Measurements from ENCODE around the gene GINM1.

The GINM1 gene

GRCh38 chr6:149565527-149566409, at the start of gene GINM1:
GINM1 (plus strand) TSS chr6:149566375; CDS start chr6:149566415, 40 bp downstream.
- peak; percentile 89 to 96 (median 92) for DNase-seq

- DNase-seq = no peak
Observed at GRCh38 chr6:149529650-149530049, 36.5 kb upstream of the GINM1 start.

GRCh38 chr6:149534742-149535141, 31.4 kb upstream of the GINM1 start:
- no peak for DNase-seq

GRCh38 chr6:149541139-149541538, 25.0 kb upstream of the GINM1 start:
- no peak for DNase-seq

GRCh38 chr6:149544646-149545257, 21.4 kb upstream of the GINM1 start:
- no peak for DNase-seq

- peak; percentile 51 to 83 (median 74) for DNase-seq
Observed at GRCh38 chr6:149545258-149545753, 20.9 kb upstream of the GINM1 start.

GRCh38 chr6:149545754-149546471, 20.3 kb upstream of the GINM1 start, which contains the start of gene PPIL4:
PPIL4 (minus strand) TSS chr6:149546043; CDS start chr6:149546005, 38 bp downstream.
- peak; percentile 92 to 98 (median 94) for DNase-seq

- no peak for DNase-seq
Observed at GRCh38 chr6:149551920-149552319, 14.3 kb upstream of the GINM1 start.

GRCh38 chr6:149558029-149558428, 8.1 kb upstream of the GINM1 start:
- DNase-seq = no peak

GRCh38 chr6:149559389-149559788, 6.8 kb upstream of the GINM1 start:
- DNase-seq = no peak

GRCh38 chr6:149560736-149561135, 5.4 kb upstream of the GINM1 start:
- DNase-seq = no peak

- DNase-seq = no peak
Observed at GRCh38 chr6:149563203-149563927, 2.8 kb upstream of the GINM1 start.

GRCh38 chr6:149563928-149564325, 2.2 kb upstream of the GINM1 start:
- DNase-seq = no peak

GRCh38 chr6:149566410-149567193, 427 bp downstream of the GINM1 start:
- DNase-seq = peak; percentile 24 to 76 (median 52)

GRCh38 chr6:149567194-149567586, 1.0 kb downstream of the GINM1 start:
- DNase-seq = no peak

- DNase-seq = no peak
Observed at GRCh38 chr6:149567945-149568585, 1.9 kb downstream of the GINM1 start.

- no peak for DNase-seq
Observed at GRCh38 chr6:149580880-149581279, 14.7 kb downstream of the GINM1 start.

- no peak for DNase-seq
Observed at GRCh38 chr6:149581349-149581748, 15.2 kb downstream of the GINM1 start.

- DNase-seq = no peak
Observed at GRCh38 chr6:149586149-149586548, 20.0 kb downstream of the GINM1 start.

- DNase-seq = no peak
Observed at GRCh38 chr6:149592983-149593382, 26.8 kb downstream of the GINM1 start.

- no peak for DNase-seq
Observed at GRCh38 chr6:149593408-149593807, 27.2 kb downstream of the GINM1 start.
